ENCODE measurements around the gene ST6GALNAC5.
A peak's percentile ranks its signal among the peaks of the same experiment; 100 is the strongest.
"Not testable (repeated sequence)": the region's sequence is repeated elsewhere in the genome, so short reads cannot be mapped to it uniquely, and the experiment has no call there.

Gene ST6GALNAC5

GRCh38 chr1:76872944-76873343 lies 5.7 kb downstream of the ST6GALNAC5 start:
- no peak for TF ChIP-seq CTCF (IDR thresholded peaks at IDR 0.05; ENCODE audit: borderline replicate concordance, insufficient read depth, low read depth, low read length)
- H3K4me3 ChIP-seq (ENCODE audit: low read depth, low read length): no peak overlapping the region

GRCh38 chr1:76876655-76877395 lies 9.5 kb downstream of the ST6GALNAC5 start:
- no peak for TF ChIP-seq CTCF (IDR thresholded peaks at IDR 0.05; ENCODE audit: borderline replicate concordance, insufficient read depth, low read depth, low read length)

GRCh38 chr1:76879014-76879413 lies 11.7 kb downstream of the ST6GALNAC5 start:
- H3K4me3 ChIP-seq (ENCODE audit: low read depth, low read length): not testable (repeated sequence)

More at GRCh38 chr1:76876655-76877395, 9.5 kb downstream of the ST6GALNAC5 start:
- no peak overlapping the region for H3K4me3 ChIP-seq (ENCODE audit: low read depth, low read length)

- H3K4me3 ChIP-seq (ENCODE audit: low read depth, low read length): no peak overlapping the region
- TF ChIP-seq CTCF (IDR thresholded peaks at IDR 0.05; ENCODE audit: borderline replicate concordance, insufficient read depth, low read depth, low read length): no peak
Observed at GRCh38 chr1:76881762-76882161, 14.5 kb downstream of the ST6GALNAC5 start.

- TF ChIP-seq CTCF (IDR thresholded peaks at IDR 0.05; ENCODE audit: borderline replicate concordance, insufficient read depth, low read depth, low read length): no peak
Observed at GRCh38 chr1:76891931-76892622, 24.8 kb downstream of the ST6GALNAC5 start.

GRCh38 chr1:76892675-76893074 lies 25.4 kb downstream of the ST6GALNAC5 start:
- no peak for TF ChIP-seq CTCF (IDR thresholded peaks at IDR 0.05; ENCODE audit: borderline replicate concordance, insufficient read depth, low read depth, low read length)
- no peak overlapping the region for H3K4me3 ChIP-seq (ENCODE audit: low read depth, low read length)

More at GRCh38 chr1:76891931-76892622, 24.8 kb downstream of the ST6GALNAC5 start:
- H3K4me3 ChIP-seq (ENCODE audit: low read depth, low read length): no peak overlapping the region

- peak; percentile 78 for TF ChIP-seq CTCF (IDR thresholded peaks at IDR 0.05; ENCODE audit: borderline replicate concordance, insufficient read depth, low read depth, low read length)
- H3K4me3 ChIP-seq (ENCODE audit: low read depth, low read length): no peak overlapping the region
Observed at GRCh38 chr1:76901158-76901767, 34.0 kb downstream of the ST6GALNAC5 start.
